HepG2 (cell line): ENCODE results near the gene DCAF7. TPM values are rescaled to one million over a fixed set of nuclear protein-coding genes. Genes with fewer than 3 reads are reported as not detected.
A peak's percentile ranks its signal among the peaks of the same experiment; 100 is the strongest.

Experiments
- CENPX ChIP-seq: sonication (generic); formaldehyde crosslinking; IDR thresholded peaks from 2 replicates; pipeline ENCODE4 v1.9.0; 2021; ENCODE audit warnings: mild to moderate bottlenecking, missing genetic modification reagents, moderate library complexity
- ETV5 ChIP-seq: IDR thresholded peaks from 2 replicates; pipeline ENCODE4 v1.6.1; 2018; ENCODE audit warnings: missing biosample characterization, missing genetic modification reagents, inconsistent platforms, borderline replicate concordance
- KDM5A ChIP-seq: fragments of 200-600 bp; sonication (generic); IDR thresholded peaks from 2 replicates; pipeline ENCODE4 v1.7.0; 2018; ENCODE audit warnings: antibody characterized with exemption, mild to moderate bottlenecking, low read length, borderline replicate concordance
- MTF1 ChIP-seq: sonication (generic); formaldehyde crosslinking; IDR thresholded peaks from 2 replicates; pipeline ENCODE4 v1.5.0; 2020; ENCODE audit warnings: missing genetic modification reagents
- PHF20 ChIP-seq: sonication (generic); formaldehyde crosslinking; IDR thresholded peaks from 2 replicates; pipeline ENCODE4 v1.5.0; 2020; ENCODE audit warnings: mild to moderate bottlenecking, missing genetic modification reagents
- TOE1 ChIP-seq: sonication (generic); formaldehyde crosslinking; IDR thresholded peaks from 2 replicates; pipeline ENCODE4 v1.4.0; 2020; ENCODE audit warnings: mild to moderate bottlenecking, missing genetic modification reagents
- ZFP36L1 ChIP-seq: sonication (generic); formaldehyde crosslinking; IDR thresholded peaks from 2 replicates; pipeline ENCODE4 v1.8.0; 2022; ENCODE audit warnings: mild to moderate bottlenecking, missing genetic modification reagents, moderate library complexity
- ZIK1 ChIP-seq: sonication (generic); formaldehyde crosslinking; IDR thresholded peaks from 2 replicates; pipeline ENCODE4 v1.5.0; 2020; ENCODE audit warnings: mild to moderate bottlenecking, low read depth, missing genetic modification reagents, borderline replicate concordance
- ZNF17 ChIP-seq: sonication (generic); formaldehyde crosslinking; IDR thresholded peaks from 2 replicates; pipeline ENCODE4 v1.5.0; 2020; ENCODE audit warnings: mild to moderate bottlenecking, missing genetic modification reagents
- ZNF431 ChIP-seq: sonication (generic); formaldehyde crosslinking; IDR thresholded peaks from 2 replicates; pipeline ENCODE4 v1.9.0; 2022; ENCODE audit warnings: missing genetic modification reagents, low read depth, mild to moderate bottlenecking, borderline replicate concordance
- ZNF761 ChIP-seq: sonication (generic); formaldehyde crosslinking; conservative IDR thresholded peaks from 2 replicates; pipeline ENCODE4 v1.4.0; 2020; ENCODE audit warnings: mild to moderate bottlenecking, missing genetic modification reagents
- polyA plus RNA-seq, 8 experiments: library from polyadenylated mRNA; depleted of rRNA in 3 of 8; stranded (reverse) in 7 of 8; unstranded in 1 of 8; fragments of >200 nt; fragmentation: Illumina TruSeq in 4 of 8; extraction: Trizol in 4 of 8; gene quantifications; 2 replicates each; pipeline versions ENCODE4 v1.2.1 to v1.2.3, GENCODE V29; 2011 to 2016; ENCODE audit warnings: low read depth in 4 of 8, missing spikeins in 1 of 8, mixed read lengths in 1 of 8; ENCODE audit not compliant: insufficient read depth in 1 of 8
- total RNA-seq, 5 experiments: library from RNA; depleted of rRNA; stranded (reverse); fragments of >200 nt; fragmentation: Illumina TruSeq; extraction: Trizol; gene quantifications; 2 replicates each; pipeline ENCODE4 v1.2.3, GENCODE V29; 2016; ENCODE audit warnings: low read depth in 1 of 5
- TF ChIP-seq, protein P1 (sequence below), 2 experiments: sonication (generic) in 1 of 2; formaldehyde crosslinking in 1 of 2; IDR thresholded peaks; 2 replicates each; pipeline versions ENCODE4 v1.6.1 to v1.9.0; 2014 to 2022; ENCODE audit warnings: antibody characterized with exemption in 1 of 2, borderline replicate concordance in 1 of 2, inconsistent platforms in 1 of 2, low read depth in 1 of 2, missing genetic modification reagents in 1 of 2
- TF ChIP-seq, protein P2 (sequence below): sonication (generic); formaldehyde crosslinking; IDR thresholded peaks from 2 replicates; pipeline ENCODE4 v1.9.0; 2021; ENCODE audit warnings: mild to moderate bottlenecking, missing genetic modification reagents

Gene DCAF7
- total and polyA plus RNA-seq, 2 of the 13 experiments (the other 11 are each of a cell fraction or from before 2014, with no cell fraction given) = 55.2 to 73.4 TPM

DNA sequence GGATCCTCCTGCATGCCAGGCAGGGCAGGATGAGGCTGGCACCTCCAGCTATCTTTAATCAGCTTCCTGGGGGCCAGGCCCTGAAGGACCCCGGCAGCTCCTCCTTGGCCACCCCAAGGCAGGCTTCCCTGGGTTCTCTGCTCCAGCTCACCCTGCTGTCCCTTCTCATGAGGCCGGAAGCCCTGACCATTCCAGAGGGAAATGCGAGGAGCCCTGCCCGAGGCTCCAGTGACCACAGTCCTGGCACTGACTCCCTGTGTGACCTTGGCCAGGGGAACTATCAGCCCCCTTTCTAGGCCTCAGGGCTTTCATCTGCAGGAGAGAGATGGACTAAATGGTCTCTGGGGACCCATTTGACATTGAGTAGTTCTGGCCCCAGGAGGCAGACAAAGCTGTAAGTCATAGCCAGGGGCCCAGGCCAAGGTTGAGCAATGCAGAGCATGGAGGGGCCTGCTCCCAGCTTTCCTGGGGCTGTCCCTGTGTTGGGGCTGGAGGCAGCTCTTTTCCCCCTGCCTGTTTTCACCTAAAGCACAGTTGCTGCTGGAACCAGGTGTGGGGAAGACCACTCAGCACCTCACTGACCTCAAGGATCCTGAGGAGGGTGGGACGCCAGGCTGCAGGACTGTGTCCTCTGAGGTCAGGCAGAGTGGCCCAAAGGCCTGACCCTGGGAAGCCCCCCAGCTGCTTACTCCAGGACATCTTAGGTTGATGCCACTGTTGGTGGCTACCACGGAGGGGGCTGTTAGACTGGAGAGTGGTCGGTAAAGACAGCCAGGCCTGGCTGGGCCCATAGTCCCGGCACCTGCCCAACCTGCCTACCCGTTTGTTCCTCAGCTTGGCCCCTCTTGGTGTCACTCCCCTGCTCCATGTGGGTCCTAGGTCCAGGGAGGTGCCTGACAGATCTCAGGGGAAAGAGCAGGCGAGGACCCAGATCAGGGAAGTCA is 19.0 kb upstream of the DCAF7 start (continued):
- TF ChIP-seq, protein P1, sequence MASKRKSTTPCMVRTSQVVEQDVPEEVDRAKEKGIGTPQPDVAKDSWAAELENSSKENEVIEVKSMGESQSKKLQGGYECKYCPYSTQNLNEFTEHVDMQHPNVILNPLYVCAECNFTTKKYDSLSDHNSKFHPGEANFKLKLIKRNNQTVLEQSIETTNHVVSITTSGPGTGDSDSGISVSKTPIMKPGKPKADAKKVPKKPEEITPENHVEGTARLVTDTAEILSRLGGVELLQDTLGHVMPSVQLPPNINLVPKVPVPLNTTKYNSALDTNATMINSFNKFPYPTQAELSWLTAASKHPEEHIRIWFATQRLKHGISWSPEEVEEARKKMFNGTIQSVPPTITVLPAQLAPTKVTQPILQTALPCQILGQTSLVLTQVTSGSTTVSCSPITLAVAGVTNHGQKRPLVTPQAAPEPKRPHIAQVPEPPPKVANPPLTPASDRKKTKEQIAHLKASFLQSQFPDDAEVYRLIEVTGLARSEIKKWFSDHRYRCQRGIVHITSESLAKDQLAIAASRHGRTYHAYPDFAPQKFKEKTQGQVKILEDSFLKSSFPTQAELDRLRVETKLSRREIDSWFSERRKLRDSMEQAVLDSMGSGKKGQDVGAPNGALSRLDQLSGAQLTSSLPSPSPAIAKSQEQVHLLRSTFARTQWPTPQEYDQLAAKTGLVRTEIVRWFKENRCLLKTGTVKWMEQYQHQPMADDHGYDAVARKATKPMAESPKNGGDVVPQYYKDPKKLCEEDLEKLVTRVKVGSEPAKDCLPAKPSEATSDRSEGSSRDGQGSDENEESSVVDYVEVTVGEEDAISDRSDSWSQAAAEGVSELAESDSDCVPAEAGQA (IDR thresholded peaks at IDR 0.05; ENCODE audit: low read depth) = no peak
- TF ChIP-seq, protein P1 (CRISPR knock-in tag; IDR thresholded peaks at IDR 0.05; ENCODE audit: borderline replicate concordance) = no peak
- no peak for TF ChIP-seq ZNF17 (CRISPR knock-in tag)
- TF ChIP-seq, protein P2, sequence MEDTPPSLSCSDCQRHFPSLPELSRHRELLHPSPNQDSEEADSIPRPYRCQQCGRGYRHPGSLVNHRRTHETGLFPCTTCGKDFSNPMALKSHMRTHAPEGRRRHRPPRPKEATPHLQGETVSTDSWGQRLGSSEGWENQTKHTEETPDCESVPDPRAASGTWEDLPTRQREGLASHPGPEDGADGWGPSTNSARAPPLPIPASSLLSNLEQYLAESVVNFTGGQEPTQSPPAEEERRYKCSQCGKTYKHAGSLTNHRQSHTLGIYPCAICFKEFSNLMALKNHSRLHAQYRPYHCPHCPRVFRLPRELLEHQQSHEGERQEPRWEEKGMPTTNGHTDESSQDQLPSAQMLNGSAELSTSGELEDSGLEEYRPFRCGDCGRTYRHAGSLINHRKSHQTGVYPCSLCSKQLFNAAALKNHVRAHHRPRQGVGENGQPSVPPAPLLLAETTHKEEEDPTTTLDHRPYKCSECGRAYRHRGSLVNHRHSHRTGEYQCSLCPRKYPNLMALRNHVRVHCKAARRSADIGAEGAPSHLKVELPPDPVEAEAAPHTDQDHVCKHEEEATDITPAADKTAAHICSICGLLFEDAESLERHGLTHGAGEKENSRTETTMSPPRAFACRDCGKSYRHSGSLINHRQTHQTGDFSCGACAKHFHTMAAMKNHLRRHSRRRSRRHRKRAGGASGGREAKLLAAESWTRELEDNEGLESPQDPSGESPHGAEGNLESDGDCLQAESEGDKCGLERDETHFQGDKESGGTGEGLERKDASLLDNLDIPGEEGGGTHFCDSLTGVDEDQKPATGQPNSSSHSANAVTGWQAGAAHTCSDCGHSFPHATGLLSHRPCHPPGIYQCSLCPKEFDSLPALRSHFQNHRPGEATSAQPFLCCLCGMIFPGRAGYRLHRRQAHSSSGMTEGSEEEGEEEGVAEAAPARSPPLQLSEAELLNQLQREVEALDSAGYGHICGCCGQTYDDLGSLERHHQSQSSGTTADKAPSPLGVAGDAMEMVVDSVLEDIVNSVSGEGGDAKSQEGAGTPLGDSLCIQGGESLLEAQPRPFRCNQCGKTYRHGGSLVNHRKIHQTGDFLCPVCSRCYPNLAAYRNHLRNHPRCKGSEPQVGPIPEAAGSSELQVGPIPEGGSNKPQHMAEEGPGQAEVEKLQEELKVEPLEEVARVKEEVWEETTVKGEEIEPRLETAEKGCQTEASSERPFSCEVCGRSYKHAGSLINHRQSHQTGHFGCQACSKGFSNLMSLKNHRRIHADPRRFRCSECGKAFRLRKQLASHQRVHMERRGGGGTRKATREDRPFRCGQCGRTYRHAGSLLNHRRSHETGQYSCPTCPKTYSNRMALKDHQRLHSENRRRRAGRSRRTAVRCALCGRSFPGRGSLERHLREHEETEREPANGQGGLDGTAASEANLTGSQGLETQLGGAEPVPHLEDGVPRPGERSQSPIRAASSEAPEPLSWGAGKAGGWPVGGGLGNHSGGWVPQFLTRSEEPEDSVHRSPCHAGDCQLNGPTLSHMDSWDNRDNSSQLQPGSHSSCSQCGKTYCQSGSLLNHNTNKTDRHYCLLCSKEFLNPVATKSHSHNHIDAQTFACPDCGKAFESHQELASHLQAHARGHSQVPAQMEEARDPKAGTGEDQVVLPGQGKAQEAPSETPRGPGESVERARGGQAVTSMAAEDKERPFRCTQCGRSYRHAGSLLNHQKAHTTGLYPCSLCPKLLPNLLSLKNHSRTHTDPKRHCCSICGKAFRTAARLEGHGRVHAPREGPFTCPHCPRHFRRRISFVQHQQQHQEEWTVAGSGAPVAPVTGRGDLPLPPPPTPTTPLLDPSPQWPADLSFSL (CRISPR knock-in tag) = no peak
- peak; percentile 90 for TF ChIP-seq ETV5
- peak; percentile 49; the same call in 1 of the 2 replicates for TF ChIP-seq PHF20
- 0 out of 2 replicates have a peak, but pooled peaks have one; percentile 77 for TF ChIP-seq ZFP36L1 (CRISPR knock-in tag)
- TF ChIP-seq ZNF761 (CRISPR knock-in tag) = peak; percentile 60; the same call in 1 of the 2 replicates
- no peak for TF ChIP-seq CENPX (CRISPR knock-in tag)
- TF ChIP-seq MTF1 = no peak
- no peak for TF ChIP-seq ZIK1 (CRISPR knock-in tag)
- peak; percentile 68; the same call in 1 of the 2 replicates for TF ChIP-seq ZNF431 (CRISPR knock-in tag)
- TF ChIP-seq TOE1 = 0 out of 2 replicates have a peak, but pooled peaks have one; percentile 60
- TF ChIP-seq KDM5A = no peak
